ENCODE measurements around the gene TMX1.

Gene TMX1

GRCh38 chr14:51207621-51208020, 32.4 kb upstream of the TMX1 start (continued):
- TF ChIP-seq CSRNP3 (CRISPR knock-in tag; IDR thresholded peaks at IDR 0.05) = no peak
- TF ChIP-seq TCF4 (CRISPR knock-in tag; IDR thresholded peaks at IDR 0.05; ENCODE audit: borderline replicate concordance) = no peak

DNA sequence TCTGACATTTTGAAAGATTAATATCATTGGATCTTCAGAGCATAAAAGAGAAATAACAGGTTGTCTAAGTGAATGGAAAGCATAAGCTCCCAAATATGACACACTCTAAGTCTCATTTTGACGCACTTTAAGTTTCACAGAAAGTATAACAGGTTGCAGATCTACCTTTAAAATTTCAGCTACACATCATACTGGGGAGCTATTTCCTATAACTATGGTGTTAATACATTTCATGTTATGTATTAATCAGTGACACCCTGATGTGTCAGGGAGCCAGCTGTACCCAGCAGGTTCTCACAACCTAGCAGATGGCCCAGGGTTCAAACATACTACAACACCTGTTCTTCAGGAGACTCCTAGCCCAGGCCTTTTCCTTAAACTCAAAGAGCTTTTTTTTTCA, 31.1 kb upstream of the TMX1 start:
- TF ChIP-seq ZC3H10 (CRISPR knock-in tag; IDR thresholded peaks at IDR 0.05) = no peak
- TF ChIP-seq GLIS3 (CRISPR knock-in tag; IDR thresholded peaks at IDR 0.05) = no peak
- no peak for TF ChIP-seq RARB (CRISPR knock-in tag; IDR thresholded peaks at IDR 0.05)
- TF ChIP-seq, protein P1, sequence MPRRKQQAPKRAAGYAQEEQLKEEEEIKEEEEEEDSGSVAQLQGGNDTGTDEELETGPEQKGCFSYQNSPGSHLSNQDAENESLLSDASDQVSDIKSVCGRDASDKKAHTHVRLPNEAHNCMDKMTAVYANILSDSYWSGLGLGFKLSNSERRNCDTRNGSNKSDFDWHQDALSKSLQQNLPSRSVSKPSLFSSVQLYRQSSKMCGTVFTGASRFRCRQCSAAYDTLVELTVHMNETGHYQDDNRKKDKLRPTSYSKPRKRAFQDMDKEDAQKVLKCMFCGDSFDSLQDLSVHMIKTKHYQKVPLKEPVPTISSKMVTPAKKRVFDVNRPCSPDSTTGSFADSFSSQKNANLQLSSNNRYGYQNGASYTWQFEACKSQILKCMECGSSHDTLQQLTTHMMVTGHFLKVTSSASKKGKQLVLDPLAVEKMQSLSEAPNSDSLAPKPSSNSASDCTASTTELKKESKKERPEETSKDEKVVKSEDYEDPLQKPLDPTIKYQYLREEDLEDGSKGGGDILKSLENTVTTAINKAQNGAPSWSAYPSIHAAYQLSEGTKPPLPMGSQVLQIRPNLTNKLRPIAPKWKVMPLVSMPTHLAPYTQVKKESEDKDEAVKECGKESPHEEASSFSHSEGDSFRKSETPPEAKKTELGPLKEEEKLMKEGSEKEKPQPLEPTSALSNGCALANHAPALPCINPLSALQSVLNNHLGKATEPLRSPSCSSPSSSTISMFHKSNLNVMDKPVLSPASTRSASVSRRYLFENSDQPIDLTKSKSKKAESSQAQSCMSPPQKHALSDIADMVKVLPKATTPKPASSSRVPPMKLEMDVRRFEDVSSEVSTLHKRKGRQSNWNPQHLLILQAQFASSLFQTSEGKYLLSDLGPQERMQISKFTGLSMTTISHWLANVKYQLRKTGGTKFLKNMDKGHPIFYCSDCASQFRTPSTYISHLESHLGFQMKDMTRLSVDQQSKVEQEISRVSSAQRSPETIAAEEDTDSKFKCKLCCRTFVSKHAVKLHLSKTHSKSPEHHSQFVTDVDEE (CRISPR knock-in tag; IDR thresholded peaks at IDR 0.05) = no peak
- TF ChIP-seq BACH2 (CRISPR knock-in tag; IDR thresholded peaks at IDR 0.05; ENCODE audit: borderline replicate concordance) = no peak
- no peak for TF ChIP-seq TOX (CRISPR knock-in tag; IDR thresholded peaks at IDR 0.05; ENCODE audit: borderline replicate concordance)
- TF ChIP-seq ZFP30 (CRISPR knock-in tag; IDR thresholded peaks at IDR 0.05) = no peak
- TF ChIP-seq ZNF8 (CRISPR knock-in tag; IDR thresholded peaks at IDR 0.05) = no peak
- TF ChIP-seq OSR1 (CRISPR knock-in tag; IDR thresholded peaks at IDR 0.05) = no peak
- no peak for TF ChIP-seq SNAI2 (CRISPR knock-in tag; IDR thresholded peaks at IDR 0.05)
- no peak for TF ChIP-seq CREB5 (CRISPR knock-in tag; IDR thresholded peaks at IDR 0.05; ENCODE audit: low read depth)
- no peak for TF ChIP-seq CSRNP3 (CRISPR knock-in tag; IDR thresholded peaks at IDR 0.05)
- TF ChIP-seq ISL1 (CRISPR knock-in tag; IDR thresholded peaks at IDR 0.05) = no peak
- TF ChIP-seq ESRRG (CRISPR knock-in tag; IDR thresholded peaks at IDR 0.05) = no peak
- TF ChIP-seq POU6F1 (CRISPR knock-in tag; IDR thresholded peaks at IDR 0.05; ENCODE audit: borderline replicate concordance, low read depth) = no peak
- TF ChIP-seq TCF4 (CRISPR knock-in tag; IDR thresholded peaks at IDR 0.05; ENCODE audit: borderline replicate concordance) = no peak
- TF ChIP-seq ARNTL (CRISPR knock-in tag; IDR thresholded peaks at IDR 0.05; ENCODE audit: borderline replicate concordance, low read depth) = no peak
- TF ChIP-seq ZNF565 (CRISPR knock-in tag; conservative IDR thresholded peaks at IDR 0.05; ENCODE audit: low read depth) = no peak
- TF ChIP-seq ZNF70 (CRISPR knock-in tag; IDR thresholded peaks at IDR 0.05) = no peak
- no peak for TF ChIP-seq PPARA (CRISPR knock-in tag; IDR thresholded peaks at IDR 0.05; ENCODE audit: borderline replicate concordance)
- ATAC-seq = no peak

DNA sequence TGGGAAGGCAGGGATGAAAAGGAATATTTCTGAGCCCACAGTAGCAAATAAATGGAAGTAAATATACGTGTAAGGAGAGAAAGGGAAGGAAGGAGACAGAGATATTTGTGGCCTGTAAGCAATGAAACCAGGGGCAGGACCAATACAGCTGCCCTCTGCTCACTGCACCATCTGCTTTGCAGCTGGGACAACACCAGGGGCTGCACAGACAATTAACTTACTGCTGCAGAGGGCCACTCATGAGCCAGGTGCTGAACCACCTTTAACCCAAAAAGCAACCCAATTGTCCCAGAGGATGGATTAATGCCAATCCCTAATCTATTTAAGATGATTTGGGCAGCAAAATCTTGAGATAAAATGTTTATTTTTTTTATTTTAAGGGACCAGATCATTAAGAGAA, 30.6 kb upstream of the TMX1 start:
- ATAC-seq = peak; percentile 28; the same call in 1 of the 3 replicates
- TF ChIP-seq ZFP3 (CRISPR knock-in tag; IDR thresholded peaks at IDR 0.05) (no peak), TCF4 (CRISPR knock-in tag; IDR thresholded peaks at IDR 0.05; ENCODE audit: borderline replicate concordance) (peak; percentile 90; the same call in 1 of the 2 replicates), BACH2 (CRISPR knock-in tag; IDR thresholded peaks at IDR 0.05; ENCODE audit: borderline replicate concordance) (no peak), ZNF8 (CRISPR knock-in tag; IDR thresholded peaks at IDR 0.05) (no peak), ZFP30 (CRISPR knock-in tag; IDR thresholded peaks at IDR 0.05) (no peak), TOX (CRISPR knock-in tag; IDR thresholded peaks at IDR 0.05; ENCODE audit: borderline replicate concordance) (no peak), PPARA (CRISPR knock-in tag; IDR thresholded peaks at IDR 0.05; ENCODE audit: borderline replicate concordance) (no peak)
- TF ChIP-seq, protein P1 (CRISPR knock-in tag; IDR thresholded peaks at IDR 0.05) = 0 out of 2 replicates have a peak, but pooled peaks have one; percentile 40

All from SK-N-SH treated with all-trans-retinoic acid at 6 μM for 48 hours (cell line).